GM18870 (cell line): Measurements from ENCODE around the gene RNF17.

Source experiments
- ATAC-seq: cut with Tn5 transposase; IDR thresholded peaks from one replicate; pipeline ENCODE4 v1.9.1; 2021; ENCODE audit warnings: moderate library complexity; ENCODE audit not compliant: unreplicated experiment

Gene RNF17, protein sequence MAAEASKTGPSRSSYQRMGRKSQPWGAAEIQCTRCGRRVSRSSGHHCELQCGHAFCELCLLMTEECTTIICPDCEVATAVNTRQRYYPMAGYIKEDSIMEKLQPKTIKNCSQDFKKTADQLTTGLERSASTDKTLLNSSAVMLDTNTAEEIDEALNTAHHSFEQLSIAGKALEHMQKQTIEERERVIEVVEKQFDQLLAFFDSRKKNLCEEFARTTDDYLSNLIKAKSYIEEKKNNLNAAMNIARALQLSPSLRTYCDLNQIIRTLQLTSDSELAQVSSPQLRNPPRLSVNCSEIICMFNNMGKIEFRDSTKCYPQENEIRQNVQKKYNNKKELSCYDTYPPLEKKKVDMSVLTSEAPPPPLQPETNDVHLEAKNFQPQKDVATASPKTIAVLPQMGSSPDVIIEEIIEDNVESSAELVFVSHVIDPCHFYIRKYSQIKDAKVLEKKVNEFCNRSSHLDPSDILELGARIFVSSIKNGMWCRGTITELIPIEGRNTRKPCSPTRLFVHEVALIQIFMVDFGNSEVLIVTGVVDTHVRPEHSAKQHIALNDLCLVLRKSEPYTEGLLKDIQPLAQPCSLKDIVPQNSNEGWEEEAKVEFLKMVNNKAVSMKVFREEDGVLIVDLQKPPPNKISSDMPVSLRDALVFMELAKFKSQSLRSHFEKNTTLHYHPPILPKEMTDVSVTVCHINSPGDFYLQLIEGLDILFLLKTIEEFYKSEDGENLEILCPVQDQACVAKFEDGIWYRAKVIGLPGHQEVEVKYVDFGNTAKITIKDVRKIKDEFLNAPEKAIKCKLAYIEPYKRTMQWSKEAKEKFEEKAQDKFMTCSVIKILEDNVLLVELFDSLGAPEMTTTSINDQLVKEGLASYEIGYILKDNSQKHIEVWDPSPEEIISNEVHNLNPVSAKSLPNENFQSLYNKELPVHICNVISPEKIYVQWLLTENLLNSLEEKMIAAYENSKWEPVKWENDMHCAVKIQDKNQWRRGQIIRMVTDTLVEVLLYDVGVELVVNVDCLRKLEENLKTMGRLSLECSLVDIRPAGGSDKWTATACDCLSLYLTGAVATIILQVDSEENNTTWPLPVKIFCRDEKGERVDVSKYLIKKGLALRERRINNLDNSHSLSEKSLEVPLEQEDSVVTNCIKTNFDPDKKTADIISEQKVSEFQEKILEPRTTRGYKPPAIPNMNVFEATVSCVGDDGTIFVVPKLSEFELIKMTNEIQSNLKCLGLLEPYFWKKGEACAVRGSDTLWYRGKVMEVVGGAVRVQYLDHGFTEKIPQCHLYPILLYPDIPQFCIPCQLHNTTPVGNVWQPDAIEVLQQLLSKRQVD (N-terminal part only)

DNA sequence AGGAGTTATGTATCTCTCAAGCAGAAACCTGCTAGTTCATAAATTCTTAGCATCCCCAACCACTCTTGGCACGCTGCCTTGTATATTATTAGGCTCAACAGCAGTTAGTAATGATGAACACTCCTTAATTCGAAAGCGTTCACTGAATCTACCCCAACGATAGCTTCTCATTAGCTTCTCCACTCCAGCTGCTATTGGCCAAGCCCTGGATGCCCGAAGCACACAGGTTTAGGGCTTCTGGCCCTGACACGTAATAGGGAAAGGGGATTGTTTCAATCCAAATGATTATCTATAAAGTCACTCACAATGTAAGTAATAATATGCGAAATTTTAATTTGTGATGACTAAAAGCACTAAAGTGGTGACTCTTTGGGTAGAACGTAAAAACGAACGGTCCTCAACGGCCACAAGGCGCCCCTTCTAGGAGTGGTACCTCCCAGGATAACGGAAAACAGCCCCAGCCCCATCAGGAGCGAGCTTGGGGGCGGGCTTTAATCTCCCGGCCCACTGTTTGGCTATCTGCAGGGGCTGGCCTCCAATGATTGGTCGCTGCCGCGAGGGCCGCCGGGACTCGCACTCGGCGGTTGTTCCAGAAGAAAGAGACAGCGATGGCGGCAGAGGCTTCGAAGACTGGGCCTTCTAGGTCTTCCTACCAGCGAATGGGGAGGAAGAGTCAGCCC is at the start of gene RNF17:
TSS of gene RNF17 (plus strand) at position 574 of the 680 bp plus-strand sequence. CDS start at position 609, 35 bp downstream.
- no peak for ATAC-seq

DNA sequence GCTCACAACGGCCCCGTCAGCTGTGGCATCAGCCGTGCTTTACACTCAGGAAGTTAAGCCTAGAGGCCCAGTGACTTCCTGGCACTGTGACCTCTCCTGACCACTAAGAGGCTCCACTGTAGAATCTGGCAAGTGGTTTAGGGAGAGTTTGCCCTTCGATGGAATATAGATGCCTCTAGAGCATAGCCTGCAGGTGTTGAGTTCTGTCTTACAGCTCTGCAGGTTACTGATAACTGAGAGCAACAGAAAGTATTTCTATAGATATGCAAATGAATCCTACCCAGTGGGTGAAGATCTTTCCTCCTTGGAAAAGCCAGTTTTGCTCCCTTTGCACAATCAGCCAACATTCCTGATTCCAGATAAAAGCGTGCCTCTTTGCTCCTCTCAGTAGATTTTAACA is 48.0 kb upstream of the RNF17 start:
- ATAC-seq: no peak

DNA sequence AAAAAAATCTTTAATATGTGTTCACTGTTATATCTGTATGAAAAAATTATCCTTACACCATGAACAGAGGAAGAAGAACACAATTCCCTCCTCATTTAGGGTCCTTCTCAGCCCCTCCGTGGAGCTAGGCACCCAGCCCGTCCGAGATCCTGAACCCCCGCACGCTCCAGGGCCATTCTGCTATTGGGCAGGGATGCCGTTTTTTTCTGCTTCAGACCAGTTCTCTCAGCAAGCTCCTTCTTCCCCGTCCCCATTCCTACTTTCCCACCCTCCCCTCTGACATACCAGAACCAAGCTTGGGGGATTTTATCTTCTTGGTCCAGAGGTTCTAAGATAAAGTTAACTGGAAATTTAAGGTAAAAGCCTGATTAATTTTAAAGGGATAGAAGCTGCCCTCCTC is 47.5 kb upstream of the RNF17 start:
- ATAC-seq: no peak

DNA sequence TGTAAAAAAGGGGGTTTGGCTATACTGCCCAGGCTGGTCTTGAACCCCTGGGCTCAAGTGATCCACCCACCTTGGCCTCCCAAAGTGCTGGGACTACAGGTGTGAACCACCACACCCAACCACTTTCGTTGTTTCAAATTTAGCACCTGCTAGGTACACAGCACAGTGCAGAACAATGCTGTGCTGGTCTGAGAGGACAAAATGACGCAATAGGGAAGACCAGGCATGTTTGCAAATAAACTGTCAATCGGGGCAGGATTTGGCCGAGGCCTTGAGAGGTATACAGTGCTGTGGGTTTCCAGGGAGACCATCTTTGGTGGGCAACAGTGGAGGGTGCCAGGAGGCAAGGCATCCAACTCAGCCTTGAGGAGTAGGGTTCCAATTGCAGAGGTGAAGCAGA is 46.8 kb upstream of the RNF17 start:
- no peak for ATAC-seq

DNA sequence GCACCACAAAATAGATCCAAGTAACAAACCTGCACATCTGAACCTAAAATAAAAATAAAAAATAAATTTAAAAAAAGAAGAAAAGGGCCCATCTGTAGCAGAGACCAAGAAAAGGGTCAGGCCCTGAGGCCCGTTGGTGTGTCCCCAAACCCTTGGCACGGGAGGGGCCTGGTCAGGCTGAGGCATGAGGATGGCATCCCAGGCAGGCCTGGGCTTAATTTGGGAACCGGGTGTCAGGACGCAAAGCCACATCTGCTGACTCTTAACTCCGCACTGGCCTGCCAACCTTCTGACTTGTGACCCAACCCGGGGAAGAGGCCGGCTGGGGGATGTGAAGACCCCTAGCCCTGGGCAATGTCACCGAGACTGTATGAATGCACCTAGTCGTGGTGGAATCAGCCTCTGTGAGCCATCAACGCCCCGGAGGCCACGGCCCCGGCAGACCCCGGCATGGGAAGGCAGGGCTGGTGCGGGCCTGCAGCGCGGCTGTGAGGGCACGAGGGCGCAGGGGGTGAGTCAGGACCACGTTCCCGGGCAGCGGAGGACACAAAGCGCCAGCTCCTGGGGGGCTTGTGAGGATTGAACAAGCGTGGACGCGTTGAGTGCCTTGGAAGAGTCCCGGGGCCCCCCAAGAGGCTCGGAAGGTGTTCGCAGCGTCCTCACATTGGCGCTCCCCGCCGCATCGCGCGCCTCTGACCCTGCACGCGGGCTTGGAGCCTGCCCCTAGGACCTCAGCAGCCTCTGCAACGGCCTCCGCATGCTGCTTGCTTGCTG is 45.6 kb upstream of the RNF17 start:
- ATAC-seq: no peak

DNA sequence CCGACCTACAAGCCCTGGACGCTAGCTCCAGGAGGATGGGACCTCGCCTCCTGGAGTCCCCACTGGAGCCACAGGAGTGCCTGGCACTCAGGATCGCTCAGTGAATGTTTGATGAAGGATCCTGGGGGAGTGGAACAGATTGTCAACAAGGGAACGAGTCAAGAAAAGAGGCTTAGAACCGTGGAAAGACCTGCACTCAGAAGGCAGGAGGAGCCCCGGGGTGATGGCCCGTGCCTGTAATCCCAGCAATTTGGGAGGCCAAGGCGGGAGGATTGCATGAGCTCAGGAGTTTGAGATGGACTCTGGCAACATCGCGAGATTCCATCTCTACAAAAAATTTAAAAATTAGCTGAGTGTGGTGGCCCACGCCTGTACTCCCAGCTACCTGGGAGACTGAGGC is 44.8 kb upstream of the RNF17 start:
- ATAC-seq: no peak

DNA sequence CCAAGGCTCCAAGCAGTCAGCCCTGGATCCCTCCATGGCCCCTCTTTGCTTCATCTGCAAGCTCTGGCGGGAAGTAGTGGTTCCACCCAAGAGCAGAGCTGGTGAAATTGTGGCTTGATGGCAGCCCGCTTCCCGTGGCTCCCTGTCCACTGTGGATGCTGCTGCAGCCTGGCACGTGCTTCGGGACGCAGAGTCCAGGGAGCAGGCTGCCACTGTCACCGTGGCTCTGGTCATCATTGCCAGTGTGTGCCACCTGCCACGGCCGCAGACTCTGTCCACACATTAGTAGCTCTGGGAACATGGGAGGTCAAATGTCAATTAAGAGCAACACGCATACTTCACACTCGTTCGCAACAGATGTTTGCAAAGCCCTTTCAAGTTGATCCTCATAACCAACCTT is 40.8 kb upstream of the RNF17 start:
- ATAC-seq: no peak

DNA sequence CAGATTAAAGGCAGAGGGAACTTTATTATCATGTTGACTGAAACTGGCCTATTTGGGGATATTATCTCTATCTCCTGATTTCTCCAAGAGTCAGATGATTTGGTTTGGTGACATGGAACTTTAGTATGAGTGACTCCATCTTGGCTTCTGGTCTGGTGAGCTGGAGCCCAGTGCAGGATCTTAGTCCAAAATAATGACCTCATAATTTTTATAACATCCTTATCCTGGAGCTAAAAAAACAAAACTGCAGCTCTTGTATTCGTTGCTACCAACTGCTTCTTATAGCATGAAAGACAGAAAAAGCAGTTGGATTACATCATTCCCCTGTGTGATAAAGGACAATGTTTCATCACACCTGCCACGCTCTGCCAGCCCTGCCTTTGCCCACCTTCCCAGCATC is 39.3 kb upstream of the RNF17 start:
- no peak for ATAC-seq

DNA sequence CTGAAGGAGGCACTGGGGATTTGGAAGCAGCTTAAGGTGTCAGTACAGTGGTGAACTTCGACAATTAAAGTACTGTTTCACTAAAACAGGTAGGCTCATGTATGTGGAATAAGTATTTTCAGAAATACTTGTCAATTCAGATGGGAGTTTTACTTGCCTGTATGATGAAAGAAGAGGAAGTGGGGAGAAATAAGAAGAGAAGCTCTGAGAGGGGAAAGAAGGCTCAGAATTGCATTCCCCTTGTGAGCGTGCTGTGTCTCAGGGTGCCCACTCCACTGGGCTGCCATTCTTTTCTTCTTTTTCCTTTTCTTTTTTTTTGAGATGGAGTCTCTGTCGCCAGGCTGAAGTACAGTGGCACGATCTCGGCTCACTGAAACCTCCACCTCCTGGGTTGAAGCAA is 38.6 kb upstream of the RNF17 start:
- no peak for ATAC-seq

DNA sequence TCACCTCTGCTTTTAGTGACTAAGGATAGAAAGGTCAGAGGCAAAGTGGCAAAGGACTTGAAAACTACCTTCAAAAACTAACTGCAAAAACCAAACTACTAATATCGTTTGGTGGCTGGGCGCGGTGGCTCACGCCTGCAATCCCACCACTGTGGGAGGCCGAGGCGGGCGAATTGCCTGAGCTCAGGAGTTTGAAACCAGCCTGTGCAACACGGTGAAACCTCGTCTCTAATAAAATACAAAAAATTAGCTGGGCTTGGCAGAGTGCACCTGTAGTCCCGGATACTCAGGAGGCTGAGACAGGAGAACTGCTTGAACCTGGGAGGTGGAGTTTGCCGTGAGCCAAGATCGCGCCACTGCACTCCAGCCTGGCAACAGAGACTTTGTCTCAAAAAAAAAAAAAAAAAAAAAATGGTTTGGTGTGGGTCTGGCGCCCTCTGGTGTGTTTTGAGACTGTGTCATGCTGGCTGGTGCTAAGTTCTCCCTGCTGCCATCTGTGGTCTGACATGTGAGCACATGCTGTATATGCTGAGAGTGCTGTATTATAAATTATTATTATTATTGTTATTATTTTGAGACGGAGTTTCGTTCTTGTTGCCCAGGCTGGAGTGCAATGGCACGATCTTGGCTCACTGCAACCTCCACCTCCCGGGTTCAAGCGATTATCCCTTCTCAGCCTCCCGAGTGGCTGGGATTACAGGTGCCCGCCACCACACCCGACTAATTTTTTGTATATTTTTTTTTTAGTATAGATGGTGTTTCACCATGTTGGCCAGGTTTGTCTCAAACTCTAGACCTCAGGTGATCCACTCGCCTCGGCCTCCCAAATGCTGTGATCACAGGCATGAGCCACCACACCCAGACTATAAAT is 36.0 kb upstream of the RNF17 start:
- peak; percentile 75 for ATAC-seq

DNA sequence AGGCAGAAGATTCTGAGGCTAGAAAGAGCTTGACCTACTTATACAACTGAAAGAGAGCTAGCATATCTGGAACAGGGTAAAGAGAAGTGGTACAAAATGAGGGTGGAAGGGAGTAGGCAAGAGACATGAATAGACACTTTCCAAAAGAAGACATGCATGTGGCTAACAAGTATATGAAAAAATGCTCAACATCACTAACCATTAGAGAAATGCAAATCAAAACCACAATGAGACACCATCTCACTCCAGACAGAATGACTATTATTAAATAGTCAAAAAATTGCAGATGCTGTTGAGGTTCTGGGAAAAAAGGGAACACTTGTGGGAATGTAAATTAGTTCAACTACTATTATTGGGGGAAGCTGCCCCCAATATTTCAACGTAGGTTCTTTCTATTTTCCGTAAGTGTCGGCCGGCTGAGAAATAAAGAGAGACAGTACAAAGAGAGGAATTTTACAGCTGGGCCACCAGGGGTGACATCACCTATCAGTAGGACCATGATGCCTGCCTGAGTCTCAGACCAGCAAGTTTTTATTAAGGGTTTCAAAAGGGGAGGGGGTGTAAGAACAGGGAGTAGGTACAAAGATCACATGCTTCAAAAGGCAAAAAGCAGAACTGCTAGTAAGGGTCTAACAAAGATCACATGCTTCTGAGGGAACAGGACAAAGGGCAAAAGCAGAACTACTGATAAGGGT is 32.9 kb upstream of the RNF17 start:
- peak; percentile 73 for ATAC-seq

DNA sequence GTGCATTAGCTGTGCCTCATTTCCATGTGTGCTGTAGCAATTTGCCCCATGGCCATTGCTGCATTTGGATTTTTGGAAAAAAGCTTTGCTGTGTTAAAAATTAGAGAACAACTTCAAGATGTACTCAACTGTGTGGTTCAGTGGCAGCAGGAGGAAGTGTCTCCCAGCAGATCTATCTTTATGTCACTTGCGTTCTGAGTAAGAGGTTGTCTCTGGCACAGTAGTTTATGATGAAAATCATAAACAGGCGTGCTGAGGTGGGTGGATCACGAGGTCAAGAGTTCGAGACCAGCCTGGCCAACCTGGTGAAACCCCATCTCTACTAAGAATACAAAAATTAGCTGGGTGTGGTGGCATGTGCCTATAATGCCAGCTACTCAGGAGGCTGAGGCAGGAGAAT is 29.0 kb upstream of the RNF17 start:
- ATAC-seq: no peak

DNA sequence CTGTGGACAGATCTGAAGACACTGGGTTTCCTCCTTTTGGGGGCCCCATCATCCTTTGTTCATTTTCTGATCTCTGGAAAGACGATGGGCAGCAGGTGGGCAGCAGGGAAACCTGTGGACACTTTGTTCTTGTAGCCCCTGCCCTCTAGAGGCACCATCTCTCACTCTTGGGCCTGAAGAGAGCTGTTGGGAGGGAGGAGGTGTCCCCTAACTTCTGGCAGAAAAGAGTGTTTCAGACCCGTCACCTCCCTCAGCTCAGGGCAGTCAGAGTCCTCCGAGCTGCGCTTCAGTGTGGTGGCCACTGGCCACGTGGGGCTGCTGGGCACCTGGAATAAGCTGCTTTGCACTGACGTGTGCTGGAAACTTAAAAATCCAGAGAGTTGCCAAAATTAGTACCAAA is 26.9 kb upstream of the RNF17 start:
- ATAC-seq: no peak

DNA sequence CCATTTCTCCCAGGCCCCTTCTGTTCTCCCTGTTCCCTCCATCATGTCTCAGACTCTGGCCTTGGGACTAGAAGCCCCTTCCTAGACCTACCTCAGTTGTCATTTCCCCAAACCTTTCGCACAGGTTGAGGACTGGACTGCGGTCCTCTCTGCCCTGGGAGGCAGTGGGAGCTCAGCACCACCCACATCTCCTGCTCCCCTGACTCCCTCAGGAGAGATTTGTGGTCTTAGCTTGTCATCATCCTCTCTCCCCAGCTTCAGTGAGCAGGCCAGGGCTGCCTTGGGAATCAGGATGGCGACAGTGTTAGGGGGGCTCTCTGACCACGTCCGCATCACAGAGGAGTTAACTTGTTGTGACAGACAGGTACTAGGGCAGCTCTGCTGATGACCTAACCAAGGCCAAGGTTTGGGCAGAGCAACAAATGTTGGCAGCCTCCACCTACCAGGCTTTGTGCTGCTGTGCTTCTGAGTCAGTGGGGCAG is 25.6 kb upstream of the RNF17 start:
- ATAC-seq: no peak

DNA sequence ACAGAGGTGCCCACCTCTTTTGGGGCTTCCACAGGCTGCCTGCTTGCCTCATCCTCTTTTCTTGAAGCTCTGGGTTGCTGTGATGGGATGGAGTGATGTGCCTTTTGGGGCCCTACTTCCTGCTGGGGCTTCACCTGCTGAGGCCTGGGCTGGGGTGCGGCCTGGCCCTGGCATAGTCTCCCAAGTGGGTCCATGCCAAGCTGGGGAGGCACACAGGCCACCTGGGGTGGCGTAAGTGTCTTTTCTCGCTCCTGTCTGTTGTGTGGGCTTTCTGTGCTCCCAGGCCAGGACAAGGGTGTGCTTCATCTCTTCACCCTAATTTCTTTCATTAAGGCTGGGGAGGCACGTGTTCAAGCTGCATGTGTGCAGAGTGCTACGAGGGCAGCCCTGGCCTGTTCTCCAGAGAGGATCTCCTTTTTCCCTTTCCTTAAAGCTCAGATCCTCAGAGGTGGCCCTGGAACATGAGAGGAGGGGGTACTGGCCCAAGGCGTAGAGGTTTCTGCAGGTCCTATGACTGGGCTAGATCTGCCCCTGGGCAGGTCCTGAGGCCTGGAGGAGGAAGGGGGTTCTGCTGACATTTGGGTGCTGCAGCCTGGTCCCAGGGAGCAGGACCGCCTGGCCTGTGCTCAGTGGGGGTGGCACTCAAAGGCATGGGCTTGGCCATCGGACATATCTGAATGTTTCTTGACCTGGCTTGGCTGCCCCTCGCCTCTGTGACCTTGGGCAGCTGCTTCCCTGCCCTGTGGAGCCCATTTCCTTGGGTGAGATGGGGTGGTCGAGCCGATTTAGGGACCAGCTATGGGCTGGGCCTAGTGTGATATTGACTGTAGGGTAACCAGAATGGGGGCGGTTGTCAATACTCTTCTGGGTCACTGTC is 23.7 kb upstream of the RNF17 start:
- ATAC-seq: no peak

DNA sequence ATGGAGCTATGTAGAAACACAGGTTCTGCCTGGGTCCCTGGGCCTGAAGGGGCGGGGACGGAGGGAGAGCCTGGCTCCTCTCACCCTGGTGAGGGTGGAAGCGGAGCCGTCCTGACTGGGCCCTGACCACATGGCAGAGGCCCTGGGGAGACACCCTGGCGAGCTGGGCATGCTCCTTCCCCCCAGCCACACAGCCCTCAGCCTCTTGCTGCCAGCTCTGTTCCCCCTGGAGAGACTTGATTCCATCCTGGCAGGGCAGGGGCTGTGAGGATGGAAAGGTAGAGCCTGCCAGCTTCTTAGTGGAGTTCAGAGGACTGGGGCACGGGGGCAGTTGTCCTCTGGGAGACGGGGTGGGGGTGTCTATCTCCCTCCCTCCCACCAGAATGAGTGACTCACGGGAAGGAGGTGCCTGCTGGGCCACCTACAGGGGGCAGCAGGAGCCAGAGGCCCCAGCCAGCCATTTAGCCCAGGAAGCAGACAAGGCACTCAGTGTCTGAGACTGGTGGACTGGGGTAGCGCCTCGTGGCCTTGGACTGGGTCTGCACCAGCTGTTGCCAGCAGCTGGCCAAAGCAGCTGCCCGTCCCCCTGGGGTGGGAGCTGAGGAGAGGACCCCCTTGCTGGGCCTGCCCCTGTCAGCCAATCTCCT is 22.8 kb upstream of the RNF17 start:
- ATAC-seq: no peak

DNA sequence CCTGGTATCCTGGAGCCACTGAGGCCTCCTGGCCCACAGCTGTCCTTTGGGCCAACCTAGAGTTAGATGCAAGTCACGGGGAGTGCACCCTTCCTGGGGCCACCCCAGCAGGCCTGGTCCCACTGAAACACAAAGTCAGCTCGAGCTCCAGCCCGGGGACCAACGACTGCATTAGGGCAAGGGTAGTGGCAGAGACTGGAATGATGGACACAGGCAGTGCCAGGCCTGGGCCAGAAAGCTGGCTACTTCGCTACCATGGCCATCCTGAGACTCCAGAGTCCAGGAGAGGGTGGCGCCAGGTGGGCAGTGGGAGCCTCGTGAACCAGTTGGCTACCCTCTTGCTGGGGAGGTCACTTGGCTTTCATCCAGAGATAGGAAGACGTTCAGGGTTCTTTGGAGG is 22.2 kb upstream of the RNF17 start:
- no peak for ATAC-seq
